ENCODE results near the gene WDR11.

The WDR11 gene

DNA sequence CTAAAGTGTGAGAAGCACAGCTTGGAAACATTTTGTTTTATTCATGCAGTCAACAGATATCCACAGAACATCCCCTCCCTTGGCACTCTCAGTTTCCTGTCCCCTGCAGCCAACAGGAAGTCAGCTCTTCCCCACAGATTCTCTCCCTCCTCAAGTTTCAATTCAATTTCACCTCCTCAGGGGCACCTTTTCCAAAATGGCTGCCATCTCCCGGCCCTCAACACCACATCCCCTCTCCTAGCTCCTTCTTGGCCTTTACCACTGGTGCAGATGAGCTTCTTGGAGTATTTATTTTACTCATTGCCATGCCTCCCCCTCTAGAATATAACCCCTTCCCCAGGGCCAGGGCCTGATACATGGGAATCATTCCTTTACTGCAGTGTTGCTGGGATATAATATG, 94.0 kb downstream of the WDR11 start:
- DNase-seq = no peak

DNA sequence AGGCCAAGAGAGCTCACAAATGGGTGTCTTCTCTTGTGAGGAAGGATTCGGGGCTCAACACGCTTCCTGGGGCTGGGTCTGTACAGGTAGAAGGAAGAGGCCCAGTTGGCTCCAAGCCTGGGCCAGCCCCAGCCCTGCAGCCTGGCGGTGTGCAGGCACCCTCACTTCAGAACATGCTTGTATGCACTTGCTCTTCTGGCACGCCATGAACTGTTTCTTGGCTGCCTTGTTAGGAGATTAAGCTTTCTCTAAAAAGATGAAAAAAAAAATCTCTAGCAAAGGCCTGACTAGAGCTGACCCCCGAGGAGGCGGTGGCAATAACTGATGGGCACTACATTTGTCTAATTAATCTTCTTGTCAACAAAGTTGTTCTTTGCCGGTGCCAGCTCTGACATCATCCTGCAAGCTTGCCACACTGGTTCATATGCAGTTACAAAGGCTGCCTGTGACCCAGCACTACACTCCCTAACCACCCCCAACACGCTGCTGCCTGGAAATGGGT, 94.7 kb downstream of the WDR11 start:
- DNase-seq = no peak

DNA sequence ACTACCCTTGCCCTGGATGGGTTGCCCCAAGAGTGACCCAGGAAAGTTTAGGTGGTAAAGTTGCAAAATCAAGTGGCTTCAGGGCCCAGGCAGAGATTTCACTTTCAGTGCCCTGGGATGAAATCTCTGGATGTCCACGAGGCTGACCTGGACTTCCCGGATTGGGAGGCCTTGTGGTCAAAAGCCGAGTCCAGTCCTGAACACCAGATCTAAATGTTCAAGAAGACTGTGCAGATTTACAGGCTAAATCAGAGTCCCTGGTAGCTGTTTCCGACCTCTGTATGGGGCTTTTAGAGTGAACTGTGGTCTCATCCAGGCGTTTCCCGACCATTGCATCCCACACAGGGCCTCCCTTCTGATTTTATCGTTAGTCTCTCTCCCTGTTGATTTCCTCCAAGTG, 95.3 kb downstream of the WDR11 start:
- DNase-seq = no peak

DNA sequence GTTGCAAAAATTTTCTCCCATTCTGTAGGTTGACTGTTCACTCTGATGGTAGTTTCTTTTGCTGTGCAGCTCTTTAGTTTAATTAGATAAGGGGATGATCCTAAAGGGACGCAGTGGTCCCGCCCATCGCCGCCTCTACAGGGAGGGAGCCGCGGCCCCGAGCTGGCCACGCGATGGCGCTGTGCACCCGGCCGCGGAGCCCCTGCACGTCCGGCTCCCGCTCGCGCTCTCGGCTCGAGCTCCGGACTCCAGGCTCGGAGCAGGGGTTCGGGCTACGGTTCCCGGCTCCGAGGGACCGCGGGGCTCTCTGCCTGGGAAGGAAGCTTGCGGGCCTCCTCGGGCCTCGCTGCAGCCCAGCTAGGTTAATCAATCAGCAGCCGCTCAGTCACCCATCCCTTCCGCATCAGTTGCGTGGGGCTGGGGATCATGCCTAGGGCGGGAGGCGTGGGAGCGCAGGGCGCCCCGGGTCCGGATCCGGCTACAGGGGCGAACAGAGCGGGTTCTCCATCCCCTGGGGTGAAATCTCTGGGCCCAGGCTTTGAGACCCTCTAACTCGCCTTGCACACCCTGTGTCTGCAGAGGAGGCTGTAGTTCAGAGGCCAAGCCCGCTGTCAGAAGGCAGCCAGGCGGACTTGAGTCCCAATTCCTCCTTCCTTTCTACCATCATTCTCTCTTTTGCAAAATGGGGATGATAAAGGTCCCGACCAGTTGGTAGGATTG, 97.9 kb downstream of the WDR11 start:
- DNase-seq = no peak

DNA sequence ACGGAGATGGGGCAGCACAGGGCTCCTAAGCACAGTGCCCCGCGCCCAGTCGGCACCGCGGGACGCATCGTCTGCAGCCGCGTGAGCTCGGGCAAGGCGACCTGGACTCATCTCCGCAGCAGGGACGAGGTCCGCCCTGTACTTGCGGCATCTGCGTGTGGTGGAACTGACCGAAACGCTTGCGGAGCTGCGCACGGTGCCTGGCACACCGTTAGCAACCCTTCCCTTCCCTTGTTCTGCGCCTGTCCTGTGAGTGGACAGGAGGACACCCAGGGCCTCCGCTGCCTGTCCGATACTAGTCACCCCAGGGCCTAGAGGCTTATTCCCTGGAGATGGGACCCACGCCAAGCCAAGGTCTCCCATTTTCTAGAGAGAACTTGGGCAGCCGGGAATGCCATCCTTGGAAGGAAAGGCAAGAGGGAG, 98.5 kb downstream of the WDR11 start:
- no peak for DNase-seq

DNA sequence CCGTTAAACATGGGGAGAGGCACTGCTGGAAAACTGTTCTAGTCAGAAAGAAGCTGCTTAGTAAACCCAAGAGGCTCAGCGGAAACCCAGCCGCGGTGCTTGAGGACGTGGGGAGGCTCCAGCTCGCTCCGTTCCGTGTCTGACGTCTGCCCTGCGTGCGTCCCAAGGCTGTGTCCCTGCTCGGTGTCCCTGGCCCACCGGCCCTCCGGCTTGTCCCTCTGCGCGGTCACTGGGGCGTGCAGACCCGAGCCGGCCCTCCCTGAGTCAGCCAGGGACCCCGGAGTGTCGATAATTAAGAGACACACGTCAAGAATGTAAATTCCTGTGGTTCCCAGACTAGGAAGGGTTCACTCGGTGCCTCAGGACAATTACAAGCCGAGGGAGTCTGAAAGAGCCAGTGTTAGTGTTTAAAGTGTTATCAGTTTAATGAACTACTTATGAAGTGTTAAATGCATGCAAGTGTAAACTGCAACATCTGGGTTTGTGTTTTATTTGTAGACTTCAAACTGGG, 98.9 kb downstream of the WDR11 start:
- no peak for DNase-seq

DNA sequence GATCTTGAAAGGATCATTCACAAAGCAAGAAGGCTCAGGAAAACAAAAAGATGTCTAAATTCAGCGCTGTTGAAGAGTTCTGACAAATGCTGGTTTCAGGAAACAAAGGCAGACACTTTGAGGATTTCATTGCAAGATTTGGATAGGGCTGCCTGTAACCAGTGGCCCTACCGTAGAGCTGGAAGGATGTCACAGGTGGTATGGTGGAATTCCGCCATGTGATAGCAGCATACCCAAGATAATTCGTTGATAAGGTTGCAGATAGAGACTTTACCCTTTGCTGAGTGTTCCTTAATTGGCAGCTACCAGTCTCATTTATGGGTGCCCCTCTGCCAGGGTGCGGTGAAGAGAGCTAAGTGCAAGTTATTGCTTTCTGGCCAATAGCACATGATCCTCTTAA, 100.1 kb downstream of the WDR11 start:
- no peak for DNase-seq

DNA sequence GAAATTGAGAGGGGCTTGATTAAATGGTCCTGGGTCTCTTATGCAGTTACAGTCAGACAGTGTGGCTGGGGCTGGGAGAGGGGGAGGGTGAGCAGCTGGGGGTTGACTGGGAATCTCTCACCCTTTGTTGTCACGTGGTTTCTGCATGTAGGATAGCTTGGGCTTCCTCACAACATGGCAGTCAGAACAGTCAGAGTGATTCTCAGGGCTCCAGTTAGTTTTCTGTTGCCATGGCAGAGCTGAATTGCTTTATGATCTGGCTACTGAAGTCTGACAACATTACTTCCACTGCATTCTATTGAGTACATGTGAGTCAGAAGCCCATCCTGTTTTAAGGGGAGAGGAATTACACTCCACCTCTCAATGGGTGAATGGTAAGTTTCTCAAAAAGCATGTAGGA, 102.7 kb downstream of the WDR11 start:
- DNase-seq = no peak
